ENCODE data around the gene GNPAT.

GRCh38 chr1:231235526-231236207 is 5.3 kb upstream of the GNPAT start:
- no peak for TF ChIP-seq CTCF (IDR thresholded peaks at IDR 0.05; ENCODE audit: low read length)
- no peak for TF ChIP-seq EZH2 (IDR thresholded peaks at IDR 0.05; ENCODE audit: borderline replicate concordance, low read length)
